ENCODE results near the gene MPHOSPH9. TPM values are rescaled to one million over a fixed set of nuclear protein-coding genes. Genes with fewer than 3 reads are reported as not detected.

MPHOSPH9 gene
- total and polyA plus RNA-seq, 2 of the 13 experiments (the other 11 are each of a cell fraction or from before 2014, with no cell fraction given): 20.3 to 63.4 TPM

DNA sequence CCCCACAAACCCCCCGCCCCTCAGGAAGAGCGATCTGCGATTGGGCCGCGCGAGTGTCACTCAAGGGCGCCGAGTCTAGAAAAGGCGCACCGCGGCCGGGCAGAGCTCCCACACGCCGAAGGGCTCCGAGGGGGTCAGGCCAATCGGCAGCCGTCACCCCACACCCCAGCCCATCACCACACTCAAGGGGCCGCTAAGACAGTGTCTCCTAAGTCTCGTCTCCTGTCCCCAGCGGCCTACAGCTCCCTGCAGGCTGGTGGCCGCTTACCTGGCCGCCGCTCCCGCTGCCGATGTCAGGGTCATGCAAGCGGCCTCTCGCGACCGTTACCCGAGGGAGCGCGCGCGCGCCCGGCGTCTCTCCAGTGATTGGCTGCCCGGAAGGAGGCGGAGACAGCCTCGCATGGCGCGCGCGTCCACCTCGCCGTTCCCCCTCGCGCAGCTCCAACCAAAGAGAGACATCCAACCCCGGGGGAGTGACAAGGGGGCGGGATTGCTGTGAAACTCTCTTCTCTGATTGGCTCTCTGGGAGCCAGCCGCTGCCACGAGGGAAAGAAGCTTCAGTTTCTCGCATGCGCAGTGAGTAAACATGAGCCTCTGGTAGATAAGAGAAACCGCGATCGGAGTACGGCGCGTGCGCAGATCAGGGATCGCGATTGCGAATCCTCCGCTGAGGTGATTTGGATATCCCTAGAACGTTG lies at the start of gene MPHOSPH9, which contains the start of gene MTRFR (continued):
- TF ChIP-seq, protein P1, sequence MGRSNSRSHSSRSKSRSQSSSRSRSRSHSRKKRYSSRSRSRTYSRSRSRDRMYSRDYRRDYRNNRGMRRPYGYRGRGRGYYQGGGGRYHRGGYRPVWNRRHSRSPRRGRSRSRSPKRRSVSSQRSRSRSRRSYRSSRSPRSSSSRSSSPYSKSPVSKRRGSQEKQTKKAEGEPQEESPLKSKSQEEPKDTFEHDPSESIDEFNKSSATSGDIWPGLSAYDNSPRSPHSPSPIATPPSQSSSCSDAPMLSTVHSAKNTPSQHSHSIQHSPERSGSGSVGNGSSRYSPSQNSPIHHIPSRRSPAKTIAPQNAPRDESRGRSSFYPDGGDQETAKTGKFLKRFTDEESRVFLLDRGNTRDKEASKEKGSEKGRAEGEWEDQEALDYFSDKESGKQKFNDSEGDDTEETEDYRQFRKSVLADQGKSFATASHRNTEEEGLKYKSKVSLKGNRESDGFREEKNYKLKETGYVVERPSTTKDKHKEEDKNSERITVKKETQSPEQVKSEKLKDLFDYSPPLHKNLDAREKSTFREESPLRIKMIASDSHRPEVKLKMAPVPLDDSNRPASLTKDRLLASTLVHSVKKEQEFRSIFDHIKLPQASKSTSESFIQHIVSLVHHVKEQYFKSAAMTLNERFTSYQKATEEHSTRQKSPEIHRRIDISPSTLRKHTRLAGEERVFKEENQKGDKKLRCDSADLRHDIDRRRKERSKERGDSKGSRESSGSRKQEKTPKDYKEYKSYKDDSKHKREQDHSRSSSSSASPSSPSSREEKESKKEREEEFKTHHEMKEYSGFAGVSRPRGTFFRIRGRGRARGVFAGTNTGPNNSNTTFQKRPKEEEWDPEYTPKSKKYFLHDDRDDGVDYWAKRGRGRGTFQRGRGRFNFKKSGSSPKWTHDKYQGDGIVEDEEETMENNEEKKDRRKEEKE (IDR thresholded peaks at IDR 0.05): no peak
- TF ChIP-seq SAP130 (CRISPR knock-in tag; IDR thresholded peaks at IDR 0.05; ENCODE audit: low read depth) (peak; percentile 96), SKIL (CRISPR knock-in tag; IDR thresholded peaks at IDR 0.05; ENCODE audit: borderline replicate concordance) (no peak), HNF1B (CRISPR knock-in tag; IDR thresholded peaks at IDR 0.05) (peak; percentile 80), HOXA9 (CRISPR knock-in tag; IDR thresholded peaks at IDR 0.05; ENCODE audit: borderline replicate concordance) (peak; percentile 79), NONO (IDR thresholded peaks at IDR 0.05) (no peak), NONO (CRISPR knock-in tag; conservative IDR thresholded peaks at IDR 0.05) (peak; percentile 86), SP2 (CRISPR knock-in tag; IDR thresholded peaks at IDR 0.05) (peak; percentile 91), ZNF335 (CRISPR knock-in tag; IDR thresholded peaks at IDR 0.05) (0 out of 2 replicates have a peak, but pooled peaks have one; percentile 44), IRF1 (CRISPR knock-in tag; IDR thresholded peaks at IDR 0.05; ENCODE audit: low read depth) (peak; percentile 89; the same call in 1 of the 2 replicates), ZNF503 (CRISPR knock-in tag; IDR thresholded peaks at IDR 0.05) (peak; percentile 77), ZFY (CRISPR knock-in tag; IDR thresholded peaks at IDR 0.05) (peak; percentile 94), ZFP62 (CRISPR knock-in tag; IDR thresholded peaks at IDR 0.05) (no peak), ZNF724P (CRISPR knock-in tag; IDR thresholded peaks at IDR 0.05; ENCODE audit: borderline replicate concordance) (peak; percentile 90; the same call in 1 of the 2 replicates), THYN1 (CRISPR knock-in tag; IDR thresholded peaks at IDR 0.05; ENCODE audit: borderline replicate concordance, low read depth) (no peak), FLYWCH1 (CRISPR knock-in tag; IDR thresholded peaks at IDR 0.05) (no peak)
